NCI-H526 (cell line): Measurements from ENCODE around the gene NPAS1.
A peak's percentile ranks its signal among the peaks of the same experiment; 100 is the strongest.
"Not testable (repeated sequence)": the region's sequence is repeated elsewhere in the genome, so short reads cannot be mapped to it uniquely, and the experiment has no call there.

Source experiments
- DNase-seq, 2 experiments: peaks; one replicate each; lab custom pipeline; 2025; lab: John Stamatoyannopoulos, UW

Gene NPAS1

GRCh38 chr19:47047763-47048405, 28.2 kb downstream of the NPAS1 start:
- peak; percentile 74 to 89 for DNase-seq

GRCh38 chr19:47049307-47049700, 29.7 kb downstream of the NPAS1 start:
- no peak for DNase-seq

GRCh38 chr19:47050562-47050961, 30.9 kb downstream of the NPAS1 start:
- not testable (repeated sequence) for DNase-seq

- no peak for DNase-seq
Measured at GRCh38 chr19:47056411-47056810, 36.8 kb downstream of the NPAS1 start.

- DNase-seq = no peak
Measured at GRCh38 chr19:47057328-47057727, 37.7 kb downstream of the NPAS1 start.

GRCh38 chr19:47058621-47059022, 39.0 kb downstream of the NPAS1 start:
- DNase-seq = no peak

GRCh38 chr19:47063874-47064273, 44.2 kb downstream of the NPAS1 start:
- DNase-seq = no peak

- no peak for DNase-seq
Measured at GRCh38 chr19:47065242-47065641, 45.6 kb downstream of the NPAS1 start.

GRCh38 chr19:47066376-47067214, 47.0 kb downstream of the NPAS1 start:
- no peak for DNase-seq

- no peak for DNase-seq
Measured at GRCh38 chr19:47067215-47067847, 47.7 kb downstream of the NPAS1 start.

- DNase-seq = no peak
Measured at GRCh38 chr19:47068246-47068645, 48.6 kb downstream of the NPAS1 start.

GRCh38 chr19:47068876-47069406, 49.3 kb downstream of the NPAS1 start:
- no peak for DNase-seq

- no peak for DNase-seq
Measured at GRCh38 chr19:47069795-47070194, 50.2 kb downstream of the NPAS1 start.

GRCh38 chr19:47070756-47071155, 51.1 kb downstream of the NPAS1 start:
- no peak for DNase-seq

- DNase-seq = no peak
Measured at GRCh38 chr19:47071731-47072130, 52.1 kb downstream of the NPAS1 start.

- DNase-seq = no peak
Measured at GRCh38 chr19:47072323-47072722, 52.7 kb downstream of the NPAS1 start.

GRCh38 chr19:47073574-47073973, 53.9 kb downstream of the NPAS1 start:
- DNase-seq = no peak

GRCh38 chr19:47074621-47075020, 55.0 kb downstream of the NPAS1 start:
- DNase-seq = no peak

GRCh38 chr19:47075179-47075810, 55.7 kb downstream of the NPAS1 start:
- no peak for DNase-seq

- DNase-seq = no peak
Measured at GRCh38 chr19:47075941-47076340, 56.3 kb downstream of the NPAS1 start.

GRCh38 chr19:47078351-47078750, 58.7 kb downstream of the NPAS1 start:
- not testable (repeated sequence) for DNase-seq

- no peak for DNase-seq
Measured at GRCh38 chr19:47081095-47081494, 61.5 kb downstream of the NPAS1 start.
